IMR-90 (cell line): Measurements from ENCODE around the gene RPN1.

Experiments
- CEBPB ChIP-seq: IDR thresholded peaks from 2 replicates; pipeline ENCODE4 v1.6.1; 2012; ENCODE audit warnings: low read depth, low read length, improper control_type of control experiment
- CHD1 ChIP-seq: IDR thresholded peaks from 2 replicates; pipeline ENCODE4 v1.6.1; 2012; ENCODE audit warnings: low read depth, low read length, improper control_type of control experiment
- POLR2A ChIP-seq: IDR thresholded peaks from 2 replicates; pipeline ENCODE4 v1.6.1; 2012; ENCODE audit warnings: mild to moderate bottlenecking, low read depth, low read length
- RAD21 ChIP-seq: IDR thresholded peaks from 2 replicates; pipeline ENCODE4 v1.6.1; 2012; ENCODE audit warnings: low read length, improper control_type of control experiment
- RCOR1 ChIP-seq: IDR thresholded peaks from 2 replicates; pipeline ENCODE4 v1.6.1; 2012; ENCODE audit warnings: mild to moderate bottlenecking, low read length, improper control_type of control experiment; ENCODE audit not compliant: insufficient replicate concordance
- RFX5 ChIP-seq: IDR thresholded peaks from 2 replicates; pipeline ENCODE4 v1.8.0; 2012; ENCODE audit warnings: low read depth, mild to moderate bottlenecking, low read length, moderate library complexity
- SMC3 ChIP-seq: fragments of 150-350 bp; IDR thresholded peaks from 2 replicates; pipeline ENCODE4 v1.6.1; 2016; ENCODE audit warnings: low read depth, mild to moderate bottlenecking, antibody characterized with exemption, low read length, moderate library complexity
- TF ChIP-seq, protein P1 (sequence below): conservative IDR thresholded peaks from 2 replicates; pipeline ENCODE4 v1.5.1; 2012; ENCODE audit warnings: mild to moderate bottlenecking, low read depth, low read length, improper control_type of control experiment
- TF ChIP-seq, protein P2 (sequence below): fragments of 150-350 bp; IDR thresholded peaks from 2 replicates; pipeline ENCODE4 v1.6.1; 2016; ENCODE audit warnings: low read depth, mild to moderate bottlenecking, low read length, moderate library complexity, borderline replicate concordance

GRCh38 chr3:128572013-128572412, 78.6 kb downstream of the RPN1 start:
- no peak for TF ChIP-seq SMC3
- TF ChIP-seq, protein P1, sequence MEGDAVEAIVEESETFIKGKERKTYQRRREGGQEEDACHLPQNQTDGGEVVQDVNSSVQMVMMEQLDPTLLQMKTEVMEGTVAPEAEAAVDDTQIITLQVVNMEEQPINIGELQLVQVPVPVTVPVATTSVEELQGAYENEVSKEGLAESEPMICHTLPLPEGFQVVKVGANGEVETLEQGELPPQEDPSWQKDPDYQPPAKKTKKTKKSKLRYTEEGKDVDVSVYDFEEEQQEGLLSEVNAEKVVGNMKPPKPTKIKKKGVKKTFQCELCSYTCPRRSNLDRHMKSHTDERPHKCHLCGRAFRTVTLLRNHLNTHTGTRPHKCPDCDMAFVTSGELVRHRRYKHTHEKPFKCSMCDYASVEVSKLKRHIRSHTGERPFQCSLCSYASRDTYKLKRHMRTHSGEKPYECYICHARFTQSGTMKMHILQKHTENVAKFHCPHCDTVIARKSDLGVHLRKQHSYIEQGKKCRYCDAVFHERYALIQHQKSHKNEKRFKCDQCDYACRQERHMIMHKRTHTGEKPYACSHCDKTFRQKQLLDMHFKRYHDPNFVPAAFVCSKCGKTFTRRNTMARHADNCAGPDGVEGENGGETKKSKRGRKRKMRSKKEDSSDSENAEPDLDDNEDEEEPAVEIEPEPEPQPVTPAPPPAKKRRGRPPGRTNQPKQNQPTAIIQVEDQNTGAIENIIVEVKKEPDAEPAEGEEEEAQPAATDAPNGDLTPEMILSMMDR: no peak
- TF ChIP-seq RAD21: no peak
- TF ChIP-seq RCOR1: no peak
- TF ChIP-seq, protein P2, sequence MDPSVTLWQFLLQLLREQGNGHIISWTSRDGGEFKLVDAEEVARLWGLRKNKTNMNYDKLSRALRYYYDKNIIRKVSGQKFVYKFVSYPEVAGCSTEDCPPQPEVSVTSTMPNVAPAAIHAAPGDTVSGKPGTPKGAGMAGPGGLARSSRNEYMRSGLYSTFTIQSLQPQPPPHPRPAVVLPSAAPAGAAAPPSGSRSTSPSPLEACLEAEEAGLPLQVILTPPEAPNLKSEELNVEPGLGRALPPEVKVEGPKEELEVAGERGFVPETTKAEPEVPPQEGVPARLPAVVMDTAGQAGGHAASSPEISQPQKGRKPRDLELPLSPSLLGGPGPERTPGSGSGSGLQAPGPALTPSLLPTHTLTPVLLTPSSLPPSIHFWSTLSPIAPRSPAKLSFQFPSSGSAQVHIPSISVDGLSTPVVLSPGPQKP: no peak
- no peak for TF ChIP-seq POLR2A
- no peak for TF ChIP-seq RFX5
- no peak for TF ChIP-seq CHD1
- no peak for TF ChIP-seq CEBPB
